GM19025 (cell line): Measurements from ENCODE around the gene DCUN1D5.

Experiments used
- ATAC-seq: cut with Tn5 transposase; IDR thresholded peaks from one replicate; pipeline ENCODE4 v1.9.1; 2021; ENCODE audit warnings: mild to moderate bottlenecking, low read depth, moderate library complexity; ENCODE audit not compliant: unreplicated experiment

DCUN1D5 gene

GRCh38 chr11:103091801-103092524 is at the start of gene DCUN1D5:
DCUN1D5 (minus strand) TSS chr11:103092160; CDS start chr11:103091872, 288 bp downstream.
- ATAC-seq = peak; percentile 100

- no peak for ATAC-seq
These were observed 33.5 kb upstream of the DCUN1D5 start for GRCh38 chr11:103125462-103125861.

GRCh38 chr11:103114836-103115235 is 22.9 kb upstream of the DCUN1D5 start:
- ATAC-seq = no peak

- no peak for ATAC-seq
These were observed 20.4 kb upstream of the DCUN1D5 start for GRCh38 chr11:103112364-103112763.

GRCh38 chr11:103111400-103111799 is 19.4 kb upstream of the DCUN1D5 start:
- no peak for ATAC-seq

- no peak for ATAC-seq
These were observed 18.4 kb upstream of the DCUN1D5 start for GRCh38 chr11:103110391-103110790.

GRCh38 chr11:103109818-103110388 is 17.9 kb upstream of the DCUN1D5 start:
- ATAC-seq = peak; percentile 3

GRCh38 chr11:103108933-103109817 is 17.2 kb upstream of the DCUN1D5 start, which contains the start of gene DYNC2H1:
DYNC2H1 (plus strand) TSS chr11:103109426; CDS start chr11:103109575, 149 bp downstream.
- peak; percentile 100 for ATAC-seq

- no peak for ATAC-seq
These were observed 5.3 kb upstream of the DCUN1D5 start for GRCh38 chr11:103097279-103097678.

- peak; percentile 27 for ATAC-seq
These were observed 728 bp downstream of the DCUN1D5 start for GRCh38 chr11:103091064-103091800.

- ATAC-seq = no peak
These were observed 5.5 kb downstream of the DCUN1D5 start for GRCh38 chr11:103086461-103086860.

GRCh38 chr11:103085758-103086365 is 6.1 kb downstream of the DCUN1D5 start:
- no peak for ATAC-seq

GRCh38 chr11:103079833-103080232 is 12.1 kb downstream of the DCUN1D5 start:
- ATAC-seq = no peak

GRCh38 chr11:103078710-103079109 is 13.2 kb downstream of the DCUN1D5 start:
- no peak for ATAC-seq

GRCh38 chr11:103077554-103077953 is 14.4 kb downstream of the DCUN1D5 start:
- ATAC-seq = no peak

GRCh38 chr11:103076361-103076760 is 15.6 kb downstream of the DCUN1D5 start:
- no peak for ATAC-seq

- no peak for ATAC-seq
These were observed 21.0 kb downstream of the DCUN1D5 start for GRCh38 chr11:103071008-103071407.

- ATAC-seq = no peak
These were observed 21.8 kb downstream of the DCUN1D5 start for GRCh38 chr11:103070142-103070541.

GRCh38 chr11:103069367-103069766 is 22.6 kb downstream of the DCUN1D5 start:
- no peak for ATAC-seq

- ATAC-seq = no peak
These were observed 24.8 kb downstream of the DCUN1D5 start for GRCh38 chr11:103067118-103067517.
